ENCODE measurements around the gene CLCN4. TPM values are rescaled to one million over a fixed set of nuclear protein-coding genes. Genes with fewer than 3 reads are reported as not detected.

CLCN4 gene
- total and polyA plus RNA-seq, 7 experiments from 2014 or later: 0.02 to 0.42 (median 0.11) TPM; not detected in 2

DNA sequence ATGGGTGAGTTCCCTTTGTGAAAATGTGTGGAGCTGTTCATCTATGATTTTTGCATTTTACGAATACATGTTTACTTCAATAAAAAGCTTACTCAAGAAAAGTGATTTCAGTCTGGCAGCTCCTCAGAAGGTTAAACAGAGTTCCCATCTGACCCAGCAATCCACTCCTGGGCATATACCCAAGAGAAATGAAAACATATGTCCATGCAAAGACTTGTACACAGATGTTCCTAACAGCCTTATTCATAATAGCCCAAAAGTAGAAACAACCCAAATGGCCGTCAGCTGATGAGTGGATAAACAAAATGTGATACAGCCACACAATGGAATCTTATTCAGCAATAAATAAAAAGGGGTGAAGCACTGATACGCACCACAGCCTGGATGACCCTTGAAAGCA lies 20.8 kb downstream of the CLCN4 start:
- peaks cover 0 to 4% (median 0%) of the 10 kb centered on the region in 11 donors for H3K9me3 Mint-ChIP-seq
- Histone ChIP-seq H3K4me1 (ENCODE audit: control insufficient read depth in 2 of 2, insufficient read depth in 2 of 2, low read length in 2 of 2) (no peaks in the 10 kb centered on the region), H3K27me3 (ENCODE audit: control insufficient read depth in 2 of 2, insufficient read depth in 2 of 2, low read length in 2 of 2) (no peaks in the 10 kb centered on the region), H3K27ac (ENCODE audit: low read depth, low read length) (no peak overlapping the region), H3K4me3 (ENCODE audit: low read length) (no peak overlapping the region), H3K9me3 (ENCODE audit: control insufficient read depth in 2 of 3, low read length in 3 of 3) (no peaks in the 10 kb centered on the region), H3K36me3 (ENCODE audit: control insufficient read depth in 2 of 3, insufficient read depth in 3 of 3, low read length in 3 of 3) (no peaks in the 10 kb centered on the region)
- peaks cover 0 to 5% (median 0%) of the 10 kb centered on the region in 7 donors for H3K4me1 Mint-ChIP-seq
- intact Hi-C loops (cut with micrococcal nuclease): no loop called here
- no peaks in the 10 kb centered on the region for H3K36me3 Mint-ChIP-seq
- H3K27me3 Mint-ChIP-seq: peaks cover 0 to 15% (median 7%) of the 10 kb centered on the region in 5 donors
- ATAC-seq (no peak), DNase-seq (no peak)
- no peak overlapping the region for H3K4me3 Mint-ChIP-seq
- ChIA-PET CTCF (interaction anchor here (1.1 kb wide), 1 partner anchor 12 kb away, joined by 3 read pairs; no protein-coding TSS in a partner anchor), POLR2A (no interaction called here)
- H3K27ac Mint-ChIP-seq: no peak overlapping the region

DNA sequence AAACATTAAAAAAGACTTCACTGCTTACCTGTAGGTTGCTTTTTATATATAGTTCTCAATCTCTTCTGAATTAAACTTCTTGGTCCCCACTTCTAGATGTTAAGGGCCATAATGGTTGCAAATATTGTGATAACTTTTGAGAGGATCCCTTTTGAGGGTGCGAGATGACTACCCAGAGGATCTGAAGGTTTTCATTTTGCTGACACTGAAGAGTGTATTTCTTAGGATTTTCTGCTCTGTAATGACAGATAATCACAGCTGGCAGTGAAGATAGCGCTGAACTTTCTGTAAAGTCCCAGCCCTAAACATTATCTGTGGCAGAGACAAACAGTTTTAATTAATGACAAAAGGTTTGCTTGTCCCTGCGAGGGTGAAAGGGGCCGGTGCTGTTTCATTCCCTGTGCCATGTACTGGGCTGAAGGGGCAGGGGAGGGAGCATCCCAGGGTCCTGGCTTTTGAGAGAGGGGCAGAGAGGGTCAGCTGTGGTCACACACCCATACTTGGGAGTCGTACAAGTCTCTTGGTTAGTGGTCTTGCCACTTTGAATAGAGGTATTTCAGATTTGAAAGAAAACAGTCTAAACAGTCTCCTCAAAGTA lies 22.2 kb downstream of the CLCN4 start:
- intact Hi-C loops (cut with micrococcal nuclease): no loop called here
- DNase-seq: no peak
- no peaks in the 10 kb centered on the region for H3K4me1 ChIP-seq (ENCODE audit: control insufficient read depth in 2 of 2, insufficient read depth in 2 of 2, low read length in 2 of 2)
- Mint-ChIP-seq H3K9me3 (peaks cover 0 to 4% (median 0%) of the 10 kb centered on the region in 11 donors), H3K27me3 (peaks cover 0 to 15% (median 7%) of the 10 kb centered on the region in 5 donors), H3K36me3 (no peaks in the 10 kb centered on the region), H3K4me1 (peaks cover 0 to 5% (median 0%) of the 10 kb centered on the region in 7 donors), H3K4me3 (no peak overlapping the region), H3K27ac (no peak overlapping the region)
- no peak overlapping the region for H3K4me3 ChIP-seq (ENCODE audit: low read length)
- ChIA-PET CTCF (no interaction called here), POLR2A (no interaction called here)
- no peak for ATAC-seq
- H3K36me3 ChIP-seq (ENCODE audit: control insufficient read depth in 2 of 3, insufficient read depth in 3 of 3, low read length in 3 of 3): no peaks in the 10 kb centered on the region
- no peaks in the 10 kb centered on the region for H3K9me3 ChIP-seq (ENCODE audit: control insufficient read depth in 2 of 3, low read length in 3 of 3)
- H3K27ac ChIP-seq (ENCODE audit: low read depth, low read length): no peak overlapping the region
- no peaks in the 10 kb centered on the region for H3K27me3 ChIP-seq (ENCODE audit: control insufficient read depth in 2 of 2, insufficient read depth in 2 of 2, low read length in 2 of 2)

DNA sequence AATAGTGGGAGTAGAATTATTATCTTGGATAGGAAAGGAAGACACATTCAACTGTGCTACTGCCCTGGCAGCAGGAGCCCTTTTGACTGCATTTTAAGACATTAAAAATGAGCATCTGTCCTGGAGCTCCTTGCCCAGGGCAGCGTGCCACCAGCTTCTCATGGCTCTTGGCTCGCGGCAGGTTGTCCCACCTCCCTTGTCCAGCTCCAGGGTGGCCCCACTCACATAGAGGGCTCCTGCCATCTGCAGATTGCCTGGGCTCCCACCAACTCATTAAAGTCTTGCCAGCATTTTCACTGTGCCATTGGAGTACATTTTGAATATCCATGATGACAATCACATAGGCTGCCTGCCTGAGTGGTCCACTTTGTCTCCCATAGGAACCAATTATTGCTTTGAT lies 27.0 kb downstream of the CLCN4 start:
- intact Hi-C loops (cut with micrococcal nuclease): no loop called here
- H3K27me3 Mint-ChIP-seq: peaks cover 0 to 13% (median 7%) of the 10 kb centered on the region in 5 donors
- H3K36me3 Mint-ChIP-seq: no peaks in the 10 kb centered on the region
- H3K4me1 Mint-ChIP-seq: no peaks in the 10 kb centered on the region
- Histone ChIP-seq H3K4me1 (ENCODE audit: control insufficient read depth in 2 of 2, insufficient read depth in 2 of 2, low read length in 2 of 2) (no peaks in the 10 kb centered on the region), H3K4me3 (ENCODE audit: low read length) (no peak overlapping the region), H3K27ac (ENCODE audit: low read depth, low read length) (no peak overlapping the region), H3K36me3 (ENCODE audit: control insufficient read depth in 2 of 3, insufficient read depth in 3 of 3, low read length in 3 of 3) (no peaks in the 10 kb centered on the region), H3K9me3 (ENCODE audit: control insufficient read depth in 2 of 3, low read length in 3 of 3) (no peaks in the 10 kb centered on the region), H3K27me3 (ENCODE audit: control insufficient read depth in 2 of 2, insufficient read depth in 2 of 2, low read length in 2 of 2) (no peaks in the 10 kb centered on the region)
- DNase-seq (no peak), ATAC-seq (no peak)
- no peak overlapping the region for H3K27ac Mint-ChIP-seq
- ChIA-PET POLR2A (no interaction called here), CTCF (no interaction called here)
- H3K9me3 Mint-ChIP-seq: peaks cover 0 to 2% (median 0%) of the 10 kb centered on the region in 11 donors
- H3K4me3 Mint-ChIP-seq: no peak overlapping the region

DNA sequence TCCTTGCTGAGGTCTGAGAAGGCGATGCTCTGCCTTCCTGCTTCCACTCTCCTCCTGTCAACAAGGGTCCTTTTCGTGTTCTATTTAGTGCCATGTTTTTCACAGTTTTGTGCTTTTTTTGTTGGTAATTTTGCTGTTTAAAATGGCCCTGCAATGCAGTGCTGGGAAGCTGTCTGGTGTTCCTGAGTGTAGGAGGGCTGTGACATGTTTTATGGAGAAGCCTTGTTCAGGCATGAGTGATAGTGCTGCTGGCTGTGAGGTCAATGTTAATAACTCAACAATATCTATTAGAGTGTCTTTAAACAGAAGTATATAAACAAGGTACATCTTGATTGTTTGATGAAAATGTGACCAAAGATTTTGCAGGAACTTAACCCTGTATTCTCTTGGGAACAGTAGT lies 27.6 kb downstream of the CLCN4 start:
- H3K9me3 Mint-ChIP-seq: peaks cover 0 to 2% (median 0%) of the 10 kb centered on the region in 11 donors
- Histone ChIP-seq H3K27me3 (ENCODE audit: control insufficient read depth in 2 of 2, insufficient read depth in 2 of 2, low read length in 2 of 2) (no peaks in the 10 kb centered on the region), H3K9me3 (ENCODE audit: control insufficient read depth in 2 of 3, low read length in 3 of 3) (no peaks in the 10 kb centered on the region), H3K4me3 (ENCODE audit: low read length) (no peak overlapping the region), H3K4me1 (ENCODE audit: control insufficient read depth in 2 of 2, insufficient read depth in 2 of 2, low read length in 2 of 2) (no peaks in the 10 kb centered on the region), H3K27ac (ENCODE audit: low read depth, low read length) (no peak overlapping the region), H3K36me3 (ENCODE audit: control insufficient read depth in 2 of 3, insufficient read depth in 3 of 3, low read length in 3 of 3) (no peaks in the 10 kb centered on the region)
- ChIA-PET CTCF (no interaction called here), POLR2A (no interaction called here)
- no peaks in the 10 kb centered on the region for H3K36me3 Mint-ChIP-seq
- H3K4me1 Mint-ChIP-seq: no peaks in the 10 kb centered on the region
- intact Hi-C loops (cut with micrococcal nuclease): no loop called here
- no peak for DNase-seq
- no peak overlapping the region for H3K4me3 Mint-ChIP-seq
- peaks cover 0 to 13% (median 7%) of the 10 kb centered on the region in 5 donors for H3K27me3 Mint-ChIP-seq
- no peak overlapping the region for H3K27ac Mint-ChIP-seq
- ATAC-seq: no peak

DNA sequence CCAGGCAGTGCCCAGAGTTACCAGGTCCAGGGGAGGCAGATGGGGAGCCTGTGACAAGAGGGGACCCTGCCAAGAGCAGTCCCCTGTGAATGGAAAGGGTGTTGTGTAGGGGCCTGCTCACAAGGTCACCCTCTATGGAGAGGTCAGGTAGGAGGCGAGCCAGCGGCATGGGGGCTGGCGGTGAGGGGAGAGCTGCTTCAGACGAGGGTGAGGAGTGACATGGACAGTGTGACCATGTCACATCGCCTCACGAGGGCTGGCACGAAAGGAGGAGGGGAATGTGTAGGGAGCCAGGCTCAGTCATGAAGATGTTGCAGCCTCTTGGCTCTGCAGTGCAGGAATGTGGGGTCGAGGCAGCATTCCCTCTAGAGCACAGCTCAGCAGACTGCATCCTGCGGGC lies 29.6 kb downstream of the CLCN4 start:
- H3K9me3 ChIP-seq (ENCODE audit: control insufficient read depth in 2 of 3, low read length in 3 of 3): no peaks in the 10 kb centered on the region
- no peaks in the 10 kb centered on the region for H3K4me1 ChIP-seq (ENCODE audit: control insufficient read depth in 2 of 2, insufficient read depth in 2 of 2, low read length in 2 of 2)
- H3K4me1 Mint-ChIP-seq: peaks cover 0 to 4% (median 0%) of the 10 kb centered on the region in 7 donors
- no peaks in the 10 kb centered on the region for H3K27me3 ChIP-seq (ENCODE audit: control insufficient read depth in 2 of 2, insufficient read depth in 2 of 2, low read length in 2 of 2)
- no peak for DNase-seq
- ATAC-seq: no peak
- H3K27me3 Mint-ChIP-seq: peaks cover 0 to 13% (median 7%) of the 10 kb centered on the region in 5 donors
- H3K27ac ChIP-seq (ENCODE audit: low read depth, low read length): no peak overlapping the region
- POLR2A ChIA-PET: no interaction called here
- H3K36me3 Mint-ChIP-seq: no peaks in the 10 kb centered on the region
- H3K4me3 Mint-ChIP-seq: no peak overlapping the region
- intact Hi-C loops (cut with micrococcal nuclease): loop anchor here in 1 of 2 donors (5.0 kb wide), 2 partner anchors 431 to 1536 kb away; no protein-coding TSS in a partner anchor
- H3K36me3 ChIP-seq (ENCODE audit: control insufficient read depth in 2 of 3, insufficient read depth in 3 of 3, low read length in 3 of 3): no peaks in the 10 kb centered on the region
- H3K4me3 ChIP-seq (ENCODE audit: low read length): no peak overlapping the region
- H3K27ac Mint-ChIP-seq: no peak overlapping the region
- CTCF ChIA-PET: interaction anchor here (0.6 kb wide), 1 partner anchor 214 kb away, joined by 3 read pairs; no protein-coding TSS in a partner anchor
- peaks cover 0 to 2% (median 0%) of the 10 kb centered on the region in 11 donors for H3K9me3 Mint-ChIP-seq

DNA sequence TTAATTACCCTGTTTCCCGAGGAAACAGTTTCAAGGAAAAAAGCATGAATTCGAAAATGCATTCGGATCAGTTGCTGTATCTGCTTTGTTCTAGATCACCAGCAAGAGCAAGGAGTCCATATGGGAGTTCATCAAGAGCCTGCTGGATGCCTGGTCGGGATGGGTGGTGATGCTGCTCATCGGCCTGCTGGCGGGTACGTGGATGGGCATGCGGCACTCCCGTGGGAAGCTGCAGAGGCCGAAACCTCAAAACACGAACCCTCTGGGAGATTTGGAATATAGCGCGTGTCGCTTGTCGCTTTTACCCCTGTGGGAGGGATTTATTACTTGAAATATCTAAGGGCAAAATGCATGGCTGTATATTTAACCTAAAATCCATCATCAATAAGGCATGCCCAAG lies 30.6 kb downstream of the CLCN4 start:
- Mint-ChIP-seq H3K9me3 (no peaks in the 10 kb centered on the region), H3K27ac (no peak overlapping the region), H3K36me3 (no peaks in the 10 kb centered on the region), H3K4me1 (peaks cover 0 to 4% (median 0%) of the 10 kb centered on the region in 7 donors), H3K4me3 (no peak overlapping the region), H3K27me3 (peaks cover 0 to 13% (median 7%) of the 10 kb centered on the region in 5 donors)
- CTCF ChIA-PET: no interaction called here
- no peak overlapping the region for H3K4me3 ChIP-seq (ENCODE audit: low read length)
- no peak for DNase-seq
- H3K27me3 ChIP-seq (ENCODE audit: control insufficient read depth in 2 of 2, insufficient read depth in 2 of 2, low read length in 2 of 2): no peaks in the 10 kb centered on the region
- no peak for ATAC-seq
- H3K27ac ChIP-seq (ENCODE audit: low read depth, low read length): no peak overlapping the region
- intact Hi-C loops (cut with micrococcal nuclease): loop anchor here in 1 of 2 donors (5.0 kb wide), 2 partner anchors 430 to 1535 kb away; no protein-coding TSS in a partner anchor
- no peaks in the 10 kb centered on the region for H3K4me1 ChIP-seq (ENCODE audit: control insufficient read depth in 2 of 2, insufficient read depth in 2 of 2, low read length in 2 of 2)
- no peaks in the 10 kb centered on the region for H3K9me3 ChIP-seq (ENCODE audit: control insufficient read depth in 2 of 3, low read length in 3 of 3)
- H3K36me3 ChIP-seq (ENCODE audit: control insufficient read depth in 2 of 3, insufficient read depth in 3 of 3, low read length in 3 of 3): no peaks in the 10 kb centered on the region
- POLR2A ChIA-PET: no interaction called here
